NCI-H82 (cell line): ENCODE results near the gene MDFI.
A peak's percentile ranks its signal among the peaks of the same experiment; 100 is the strongest.

Source experiments
- DNase-seq: peaks from one replicate; lab custom pipeline; 2025; lab: John Stamatoyannopoulos, UW

MDFI gene

DNA sequence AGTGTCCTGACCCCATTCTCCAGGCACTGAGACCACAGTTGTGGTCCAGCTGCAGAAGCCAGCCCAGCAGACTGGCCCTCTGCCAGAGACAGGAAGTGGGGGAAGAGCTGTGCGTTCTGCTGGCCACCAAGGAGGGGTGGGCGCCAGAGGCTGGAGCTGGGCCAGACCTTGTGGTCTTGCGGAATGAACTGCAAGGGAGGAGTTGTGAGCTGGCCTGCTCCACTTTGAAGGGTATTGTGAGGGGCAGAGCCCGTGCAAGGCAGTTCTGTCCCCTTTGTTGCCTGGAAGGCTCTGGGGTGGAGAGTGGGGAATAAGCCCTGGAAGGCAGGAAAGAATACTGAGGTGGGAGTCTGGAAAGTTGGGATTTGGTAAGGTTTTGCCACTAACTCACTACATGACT is 3.6 kb upstream of the MDFI start:
- DNase-seq, result no peak

GRCh38 chr6:41635365-41635764 is 2.9 kb upstream of the MDFI start:
- DNase-seq, result no peak

DNA sequence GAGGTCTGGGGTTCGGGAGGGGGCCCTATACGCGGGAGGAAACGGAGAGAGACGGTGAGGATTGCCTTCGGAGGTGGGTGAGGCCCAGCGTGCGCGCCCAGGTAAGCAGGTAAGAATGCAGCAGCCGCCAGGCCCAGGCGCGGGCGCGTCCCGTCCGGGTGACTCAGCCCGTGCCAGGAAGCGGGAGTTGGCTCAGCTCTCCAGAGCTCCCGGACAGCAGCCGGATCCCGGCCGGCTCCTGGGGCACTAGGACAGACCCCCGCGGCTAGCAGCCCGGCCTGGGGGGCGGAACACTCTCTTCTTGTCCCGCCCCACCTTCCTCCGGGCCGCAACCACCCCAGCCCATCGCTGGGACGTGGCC is 1.5 kb upstream of the MDFI start:
- DNase-seq, result no peak

DNA sequence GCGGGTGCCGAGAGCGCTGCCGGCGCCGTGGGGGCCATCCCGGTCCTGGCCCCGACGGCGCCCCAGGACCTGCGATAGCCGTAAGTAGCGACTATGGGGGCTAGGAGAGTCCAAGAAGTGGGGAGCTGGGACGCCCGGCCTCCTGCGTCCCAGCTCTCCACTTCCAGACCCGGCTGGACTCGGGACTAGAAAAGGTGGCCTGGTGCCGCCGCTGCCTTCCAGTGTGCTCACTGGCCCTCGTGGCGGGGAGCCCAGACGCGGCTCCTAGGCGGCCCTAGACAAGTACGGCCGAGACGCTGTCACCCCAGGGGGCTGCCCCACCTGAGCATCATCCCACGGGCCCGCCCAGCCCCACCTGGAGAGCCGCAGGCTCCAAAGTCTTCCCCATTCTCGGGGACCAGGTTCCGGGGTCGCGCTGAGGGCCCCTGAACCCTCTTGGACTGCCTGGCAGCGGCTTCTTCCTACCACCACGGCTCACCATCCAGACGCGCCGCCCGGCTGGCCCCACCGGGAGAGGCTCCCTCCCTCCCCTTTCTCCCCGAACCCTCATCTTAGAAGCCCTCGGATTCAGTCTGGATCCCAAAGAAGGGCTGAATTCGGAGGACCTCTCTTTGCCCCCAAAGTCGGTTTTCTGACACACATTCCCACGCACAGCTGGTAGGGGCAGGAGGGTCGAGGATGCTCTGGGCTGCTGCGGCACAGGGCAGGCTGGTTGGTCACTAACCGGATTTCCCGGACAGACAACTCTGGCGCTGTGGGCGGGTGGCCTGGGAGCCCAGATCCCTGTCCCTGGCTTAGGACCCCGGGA is 870 bp upstream of the MDFI start:
- DNase-seq, result no peak

GRCh38 chr6:41638935-41639808 is 904 bp downstream of the MDFI start:
- DNase-seq, result peak; percentile 48

DNA sequence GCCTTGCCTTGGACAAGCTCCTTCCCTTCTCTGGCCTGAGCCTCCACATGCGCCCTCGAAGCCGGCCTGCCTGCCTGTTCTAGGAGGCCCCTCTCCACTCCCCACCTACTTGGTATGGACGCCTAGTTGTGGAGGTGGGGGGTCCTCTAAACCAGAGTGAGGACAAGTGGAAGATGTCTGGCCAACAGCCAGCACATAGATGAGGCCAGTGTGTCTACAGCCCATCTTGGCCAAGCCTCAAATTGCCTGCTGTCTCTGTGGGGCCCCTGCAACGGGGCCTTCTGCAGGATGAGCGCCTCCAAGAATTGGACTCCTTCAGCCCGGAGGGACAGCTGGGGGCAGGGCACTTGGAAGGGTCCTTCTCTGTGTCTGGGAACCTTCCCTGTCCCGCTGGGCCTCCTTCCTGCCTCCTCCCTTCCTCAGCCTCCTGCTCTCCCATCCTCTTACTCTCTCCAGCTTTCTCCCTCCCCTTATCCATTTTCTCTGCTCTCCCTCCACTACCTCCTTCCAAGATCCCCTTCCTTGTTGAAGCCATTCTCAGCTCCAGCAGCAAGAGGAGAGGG is 1.6 kb downstream of the MDFI start:
- DNase-seq, result no peak

- no peak for DNase-seq
Measured at GRCh38 chr6:41640426-41640825, 2.2 kb downstream of the MDFI start.

GRCh38 chr6:41641352-41641925 is 3.2 kb downstream of the MDFI start:
- no peak for DNase-seq

DNA sequence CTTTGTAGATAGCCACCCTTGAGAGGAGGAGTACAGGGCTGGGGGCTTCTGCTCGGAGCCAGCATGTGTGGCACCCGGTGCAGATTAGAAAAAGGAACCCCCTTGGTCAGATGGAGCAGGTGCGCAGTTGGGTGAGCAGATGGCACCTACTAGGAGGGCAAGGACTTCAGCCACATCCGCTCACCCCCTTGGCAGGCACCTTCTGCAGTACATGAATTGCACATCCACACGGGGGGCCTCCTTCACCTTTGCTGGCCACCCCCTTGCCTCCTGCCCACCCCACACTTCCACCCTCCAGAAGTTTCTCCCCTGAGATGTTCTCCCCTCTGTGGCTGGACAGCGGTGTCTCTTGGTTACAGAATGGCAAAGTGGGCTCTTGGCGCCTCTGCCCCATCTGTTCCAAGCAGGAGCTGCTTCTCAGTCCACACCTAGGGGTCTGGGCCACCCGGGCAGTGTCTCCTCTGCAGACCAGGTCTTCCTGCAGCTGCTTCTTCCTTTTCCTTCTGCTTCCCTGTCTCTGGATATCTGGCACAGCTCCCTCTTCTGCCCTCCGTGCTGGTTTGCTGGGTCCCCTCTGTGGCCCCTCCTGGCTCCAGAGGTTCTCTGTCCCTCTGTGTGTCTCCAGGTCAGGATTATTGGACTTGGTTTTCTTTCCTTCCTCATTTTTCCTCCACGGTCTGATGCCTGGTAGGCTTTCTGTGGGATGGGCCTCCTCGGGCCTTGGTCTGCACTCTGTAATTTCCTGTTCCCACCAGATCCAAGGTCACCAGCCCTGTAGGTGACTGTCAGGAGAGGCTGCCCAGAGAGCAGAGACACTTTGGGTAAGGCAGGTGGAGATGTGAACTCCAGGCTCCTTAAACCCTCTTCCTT is 4.1 kb downstream of the MDFI start:
- DNase-seq, result no peak

- no peak for DNase-seq
Measured at GRCh38 chr6:41642960-41643898, 5.0 kb downstream of the MDFI start.

GRCh38 chr6:41643899-41644269 is 5.6 kb downstream of the MDFI start:
- no peak for DNase-seq

DNA sequence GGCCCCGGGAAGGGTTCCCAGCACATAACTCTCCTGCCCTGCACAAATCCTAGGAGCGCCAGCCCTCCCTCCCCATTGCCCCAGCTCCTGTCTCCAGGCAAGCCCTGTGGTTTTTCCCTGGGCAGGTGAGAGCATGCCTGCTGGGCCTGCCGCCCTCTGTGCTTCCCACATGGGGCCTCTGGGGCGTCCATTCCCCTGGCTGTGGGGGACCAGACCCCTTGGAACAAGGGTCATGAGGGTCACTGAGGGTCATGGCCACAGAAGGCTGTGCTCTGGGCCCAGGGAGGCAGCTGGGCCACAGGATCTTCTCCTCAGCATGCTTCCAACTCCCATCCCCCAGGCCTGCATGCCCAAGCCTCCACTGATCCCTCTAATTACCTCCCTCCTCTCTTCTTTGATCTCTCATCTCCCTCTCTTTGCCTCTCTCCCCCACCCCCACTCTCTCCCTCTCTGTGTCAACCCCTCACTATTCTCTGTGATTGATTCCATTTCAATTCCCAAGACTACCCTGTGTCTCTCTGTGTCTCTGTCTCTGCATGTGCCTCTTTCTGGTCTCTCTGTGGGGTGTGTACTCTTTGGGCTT is 6.1 kb downstream of the MDFI start:
- peak; percentile 96 for DNase-seq

DNA sequence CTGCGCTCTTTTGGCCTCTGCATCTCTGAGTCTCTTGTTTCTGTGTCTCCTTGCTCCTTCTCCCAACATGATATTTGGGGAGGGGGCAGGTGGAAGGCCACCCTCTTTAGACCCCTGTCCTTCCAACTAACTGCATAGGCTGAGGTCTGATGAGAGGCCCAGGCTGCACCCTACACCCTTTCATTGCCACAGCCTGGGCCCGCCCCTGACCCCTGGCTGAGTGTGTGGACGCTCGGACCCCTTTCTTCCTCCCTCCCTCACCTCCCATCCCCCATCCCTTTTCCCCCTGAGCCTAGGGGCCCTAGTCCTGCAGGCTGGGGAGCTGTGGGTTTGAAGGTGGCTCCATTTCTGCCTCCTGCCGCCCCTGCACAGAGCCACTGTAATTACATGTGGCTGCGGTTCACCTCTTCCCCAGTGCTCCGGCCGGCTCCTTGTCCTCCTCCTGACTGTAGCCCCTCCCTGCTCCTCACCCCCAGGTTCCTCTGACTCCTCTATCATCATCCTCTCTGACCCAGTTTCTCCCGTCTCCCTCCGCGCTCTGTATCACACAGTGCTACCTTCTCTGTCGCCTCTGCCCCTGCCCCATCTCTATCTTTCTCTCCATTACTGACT is 6.8 kb downstream of the MDFI start:
- DNase-seq, result peak; percentile 39

GRCh38 chr6:41646026-41646795 is 7.9 kb downstream of the MDFI start:
- DNase-seq, result no peak

GRCh38 chr6:41647061-41647511 is 8.8 kb downstream of the MDFI start:
- peak; percentile 64 for DNase-seq

GRCh38 chr6:41648070-41648585 is 9.9 kb downstream of the MDFI start:
- no peak for DNase-seq

DNA sequence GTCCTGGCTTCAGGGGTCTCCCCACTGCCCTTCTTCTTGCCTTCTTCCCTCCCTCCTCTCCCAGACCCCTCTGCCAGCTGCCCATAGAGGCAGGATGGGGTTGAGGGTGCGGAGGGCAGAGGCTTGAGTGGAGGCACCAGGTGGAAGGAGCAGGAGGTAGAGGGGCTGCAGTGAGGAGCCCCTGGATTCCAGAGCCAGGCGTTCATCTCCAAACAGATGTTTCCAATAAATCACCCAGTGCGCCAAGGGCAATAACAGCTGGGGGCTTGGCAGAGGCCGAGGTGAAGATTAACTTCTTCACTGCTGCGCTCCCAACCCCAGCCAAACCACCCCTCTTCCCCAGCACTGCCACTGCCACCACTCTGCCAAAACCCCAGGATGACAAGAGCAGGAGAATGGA is 10.7 kb downstream of the MDFI start:
- DNase-seq, result peak; percentile 29

- no peak for DNase-seq
Measured at GRCh38 chr6:41649596-41649995, 11.3 kb downstream of the MDFI start.

DNA sequence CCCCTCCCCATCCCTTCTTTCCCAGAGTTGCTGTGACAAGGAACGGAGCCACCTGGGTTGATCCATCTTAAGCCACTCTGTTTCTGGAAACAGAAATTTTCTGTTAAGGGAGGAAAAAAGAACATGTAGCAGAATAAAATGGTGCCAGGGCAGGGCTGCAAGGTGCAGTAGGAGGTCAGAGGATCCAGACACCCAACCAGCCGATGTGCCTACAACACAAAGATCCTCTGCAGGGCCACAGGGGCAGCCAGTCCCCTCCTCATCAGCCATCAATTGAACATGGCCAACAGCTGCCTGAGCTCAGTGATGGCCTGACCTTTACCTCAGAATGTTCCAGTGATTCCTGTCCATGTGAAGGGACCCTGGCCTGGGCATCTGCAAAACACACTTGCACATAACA is 11.9 kb downstream of the MDFI start:
- DNase-seq, result no peak
